H9 (cell line): ENCODE data around the gene TSC22D4. TPM values are rescaled to one million over a fixed set of nuclear protein-coding genes. Genes with fewer than 3 reads are reported as not detected.

Experiments used
- DNase-seq: peaks from one replicate; pipeline ENCODE4 v3.0.0-alpha.2; 2017
- H2AFZ ChIP-seq: one replicate; pipeline ENCODE4 v1.6.1; 2013; ENCODE audit warnings: mild to moderate bottlenecking, low read length, control low read depth, moderate library complexity
- H2AK5ac ChIP-seq: 2 replicates; pipeline ENCODE4 v1.6.1; 2013; ENCODE audit warnings: low read length, control low read depth, mixed read lengths; ENCODE audit not compliant: insufficient read length
- H2BK120ac ChIP-seq: one replicate; pipeline ENCODE4 v1.6.1; 2013; ENCODE audit warnings: low read depth, mild to moderate bottlenecking, low read length, control low read depth, inconsistent platforms; ENCODE audit not compliant: poor library complexity, severe bottlenecking
- H2BK12ac ChIP-seq: 2 replicates; pipeline ENCODE4 v1.6.1; 2013; ENCODE audit warnings: low read length, control low read depth, mixed read lengths, low read depth; ENCODE audit not compliant: insufficient read length
- H2BK15ac ChIP-seq: 2 replicates; pipeline ENCODE4 v1.6.1; 2013; ENCODE audit warnings: low read depth, low read length, control low read depth
- H2BK20ac ChIP-seq: one replicate; pipeline ENCODE4 v1.6.1; 2013; ENCODE audit warnings: low read depth, mild to moderate bottlenecking, low read length, control low read depth, inconsistent platforms; ENCODE audit not compliant: poor library complexity, severe bottlenecking
- H2BK5ac ChIP-seq: 2 replicates; pipeline ENCODE4 v1.6.1; 2013; ENCODE audit warnings: low read length, control low read depth, mixed read lengths; ENCODE audit not compliant: insufficient read length
- H3K14ac ChIP-seq: 2 replicates; pipeline ENCODE4 v1.6.1; 2013; ENCODE audit warnings: low read length, control low read depth; ENCODE audit not compliant: insufficient read depth
- H3K18ac ChIP-seq: 2 replicates; pipeline ENCODE4 v1.6.1; 2013; ENCODE audit warnings: low read depth, mild to moderate bottlenecking, mixed read lengths, low read length, control low read depth; ENCODE audit not compliant: insufficient read length
- H3K23ac ChIP-seq: 2 replicates; pipeline ENCODE4 v1.6.1; 2013; ENCODE audit warnings: low read length, control low read depth, mixed read lengths, low read depth; ENCODE audit not compliant: insufficient read length
- H3K23me2 ChIP-seq: 2 replicates; pipeline ENCODE4 v1.6.1; 2013; ENCODE audit warnings: low read depth, mild to moderate bottlenecking, mixed read lengths, low read length, control low read depth; ENCODE audit not compliant: insufficient read length, poor library complexity, severe bottlenecking
- H3K27ac ChIP-seq: 2 replicates; pipeline ENCODE4 v1.5.1; 2013; ENCODE audit warnings: low read length, control low read depth, mixed read lengths, low read depth; ENCODE audit not compliant: insufficient read length
- H3K27me3 ChIP-seq: 2 replicates; pipeline ENCODE4 v1.6.1; 2013; ENCODE audit warnings: low read length, control low read depth, inconsistent platforms; ENCODE audit not compliant: insufficient read depth
- H3K4ac ChIP-seq: 2 replicates; pipeline ENCODE4 v1.6.1; 2013; ENCODE audit warnings: low read depth, mild to moderate bottlenecking, control low read depth, inconsistent platforms, low read length, moderate library complexity
- H3K4me1 ChIP-seq: 2 replicates; pipeline ENCODE4 v1.6.1; 2013; ENCODE audit warnings: low read length, control low read depth, inconsistent platforms; ENCODE audit not compliant: insufficient read depth
- H3K4me2 ChIP-seq: 2 replicates; pipeline ENCODE4 v1.6.1; 2013; ENCODE audit warnings: low read length, control low read depth, mixed read lengths; ENCODE audit not compliant: insufficient read length, insufficient read depth
- H3K56ac ChIP-seq: 2 replicates; pipeline ENCODE4 v1.6.1; 2013; ENCODE audit warnings: low read depth, mild to moderate bottlenecking, mixed read lengths, low read length, control low read depth; ENCODE audit not compliant: insufficient read length
- H3K79me1 ChIP-seq: 2 replicates; pipeline ENCODE4 v1.6.1; 2013; ENCODE audit warnings: low read depth, mild to moderate bottlenecking, moderate library complexity, low read length, control low read depth, inconsistent platforms; ENCODE audit not compliant: insufficient read depth, poor library complexity, severe bottlenecking
- H3K79me2 ChIP-seq: 2 replicates; pipeline ENCODE4 v1.6.1; 2013; ENCODE audit warnings: low read length, control low read depth, inconsistent platforms; ENCODE audit not compliant: insufficient read depth
- H3K9ac ChIP-seq: 2 replicates; pipeline ENCODE4 v1.6.1; 2013; ENCODE audit warnings: low read length, control low read depth, mixed read lengths; ENCODE audit not compliant: insufficient read length; ENCODE audit errors: extremely low read depth
- H3K9me3 ChIP-seq: one replicate; pipeline ENCODE4 v1.6.1; 2013; ENCODE audit warnings: low read depth, low read length, inconsistent platforms; ENCODE audit not compliant: control insufficient read depth
- H3T11ph ChIP-seq: one replicate; pipeline ENCODE4 v1.6.1; 2013; ENCODE audit warnings: mild to moderate bottlenecking, low read length, control low read depth, inconsistent platforms
- H4K20me1 ChIP-seq: one replicate; pipeline ENCODE4 v1.6.1; 2013; ENCODE audit not compliant: control insufficient read depth, insufficient read length, insufficient read depth
- H4K5ac ChIP-seq: 2 replicates; pipeline ENCODE4 v1.6.1; 2013; ENCODE audit warnings: low read depth, mild to moderate bottlenecking, mixed read lengths, low read length, control low read depth; ENCODE audit not compliant: insufficient read length
- H4K8ac ChIP-seq: replicated peaks from 2 replicates; pipeline ENCODE4 v1.6.1; 2013; ENCODE audit warnings: low read length, control low read depth, mixed read lengths, low read depth; ENCODE audit not compliant: insufficient read length
- H4K91ac ChIP-seq: 2 replicates; pipeline ENCODE4 v1.6.1; 2013; ENCODE audit warnings: low read depth, mild to moderate bottlenecking, moderate library complexity, mixed read lengths, low read length, control low read depth; ENCODE audit not compliant: insufficient read length
- H3K27ac Mint-ChIP-seq, 3 experiments: 2 replicates in 2 of 3; 3 replicates in 1 of 3; pipeline ENCODE4 v1.8.0; 2020 to 2021; ENCODE audit warnings: mixed read lengths in 3 of 3, mild to moderate bottlenecking in 1 of 3, moderate library complexity in 1 of 3
- H3K27me3 Mint-ChIP-seq: 2 replicates; pipeline ENCODE4 v1.8.0; 2021; ENCODE audit warnings: low read depth, mild to moderate bottlenecking, moderate library complexity, mixed read lengths
- H3K36me3 Mint-ChIP-seq, 3 experiments: 2 replicates in 2 of 3; 3 replicates in 1 of 3; pipeline ENCODE4 v1.8.0; 2020 to 2021; ENCODE audit warnings: low read depth in 3 of 3, mixed read lengths in 3 of 3; ENCODE audit not compliant: insufficient read depth in 1 of 3
- H3K4me1 Mint-ChIP-seq, 2 experiments: 2 replicates each; pipeline ENCODE4 v1.8.0; 2020; ENCODE audit warnings: mixed read lengths in 2 of 2
- H3K4me3 Mint-ChIP-seq, 2 experiments: 2 replicates in 1 of 2; 3 replicates in 1 of 2; pipeline ENCODE4 v1.8.0; 2020 to 2021; ENCODE audit warnings: mild to moderate bottlenecking in 2 of 2, mixed read lengths in 2 of 2, moderate library complexity in 1 of 2
- H3K9me3 Mint-ChIP-seq, 2 experiments: 2 replicates in 1 of 2; 3 replicates in 1 of 2; pipeline ENCODE4 v1.8.0; 2020; ENCODE audit warnings: mild to moderate bottlenecking in 2 of 2, mixed read lengths in 2 of 2, moderate library complexity in 1 of 2
- CTCF ChIP-seq: fragments of 200-600 bp; sonication (generic); conservative IDR thresholded peaks from 3 replicates; pipeline ENCODE4 v1.8.0; 2021; ENCODE audit warnings: antibody characterized with exemption, mild to moderate bottlenecking
- WGBS: extraction: QIAGEN DNeasy Blood & Tissue Kit; methylation state at CpG from one replicate; pipeline ENCODE4 v1.1.7; 2013; ENCODE audit warnings: missing lambda C conversion rate, low lambda C conversion rate, mixed read lengths; ENCODE audit not compliant: insufficient read length; ENCODE audit errors: extremely low coverage; 5-methylcytosine and 5-hydroxymethylcytosine counted together
- total RNA-seq: library from RNA; stranded (reverse); gene quantifications from 2 replicates; pipeline ENCODE4 v1.2.1, GENCODE V29; 2021

The TSC22D4 gene
- total RNA-seq, 1 experiment from 2014 or later, result 17.5 TPM

DNA sequence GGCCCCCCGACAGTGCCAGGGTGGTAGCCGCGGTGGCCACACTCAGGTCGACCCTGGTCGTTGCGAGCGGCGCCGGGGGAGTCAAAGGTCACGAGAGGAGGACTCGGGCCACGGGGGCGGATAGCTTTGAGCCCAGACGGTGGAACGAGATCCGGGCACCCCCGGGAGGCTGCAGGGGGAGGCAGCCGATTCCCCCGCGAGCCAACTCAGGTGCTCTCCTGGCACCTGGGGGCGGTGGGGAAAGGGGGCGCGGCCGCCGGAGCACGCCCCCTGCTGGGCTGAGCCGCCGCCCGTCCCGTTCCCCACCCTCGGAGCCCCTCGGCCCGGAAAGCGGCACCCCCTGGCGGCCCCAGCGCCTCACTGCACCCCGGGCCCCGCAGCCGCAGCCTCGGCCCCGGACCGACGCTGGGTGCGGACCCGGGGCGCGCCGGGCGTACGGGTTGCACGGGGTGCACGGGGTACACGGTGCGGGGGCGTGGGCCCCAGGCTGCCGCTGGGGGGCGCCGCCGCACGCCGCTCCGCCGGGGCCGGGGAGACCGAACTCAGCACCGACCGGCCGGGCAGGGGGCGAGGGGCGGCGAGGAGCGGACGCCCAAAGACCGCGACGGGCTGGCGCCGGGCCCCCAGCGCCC lies 4.2 kb upstream of the TSC22D4 start:
- H3K27me3 ChIP-seq, result no peaks in the 10 kb centered on the region
- H3K9me3 ChIP-seq, result no peaks in the 10 kb centered on the region
- H3K4me2 ChIP-seq, result peak overlapping the region; percentile 93
- H3K4me1 ChIP-seq, result no peaks in the 10 kb centered on the region; the same call in 1 of the 2 replicates
- peaks cover 11% of the 10 kb centered on the region for H3K23me2 ChIP-seq
- no peak overlapping the region for H2BK12ac ChIP-seq
- H3K36me3 Mint-ChIP-seq, result peaks cover 0 to 8% (median 0%) of the 10 kb centered on the region in 3 experiments; a peak in 1 of 7 replicates
- H3K4ac ChIP-seq, result no peak overlapping the region
- no peak overlapping the region for H3K14ac ChIP-seq
- H3K27ac Mint-ChIP-seq, result peak overlapping the region in 1 of 3 experiments; percentile 77; a peak in 2 of 7 replicates
- peak overlapping the region; percentile 70 to 86 for H3K4me3 Mint-ChIP-seq
- H3K23ac ChIP-seq, result no peak overlapping the region
- peak; percentile 76 for DNase-seq
- H4K8ac ChIP-seq, result no peak overlapping the region
- H2BK120ac ChIP-seq, result no peak overlapping the region
- no peaks in the 10 kb centered on the region for H3K79me2 ChIP-seq
- no peak overlapping the region for H2BK15ac ChIP-seq
- H2AK5ac ChIP-seq, result no peak overlapping the region
- no peak overlapping the region for H3K18ac ChIP-seq
- H3K9me3 Mint-ChIP-seq, result peaks cover 0 to 2% of the 10 kb centered on the region in 2 experiments; a peak in 2 of 5 replicates
- H2BK5ac ChIP-seq, result no peak overlapping the region
- no peak overlapping the region for H3K9ac ChIP-seq
- H3T11ph ChIP-seq, result no peak overlapping the region
- H2AFZ ChIP-seq, result no peak overlapping the region
- no peak overlapping the region for H3K27ac ChIP-seq
- no peaks in the 10 kb centered on the region for H3K27me3 Mint-ChIP-seq
- no CpG with 5 or more reads among the region's 79 CpGs for WGBS
- no peak overlapping the region for H2BK20ac ChIP-seq
- TF ChIP-seq CTCF, result peak; percentile 86
- H4K5ac ChIP-seq, result no peak overlapping the region
- peaks cover 24 to 37% of the 10 kb centered on the region in 2 experiments for H3K4me1 Mint-ChIP-seq
- no peaks in the 10 kb centered on the region for H3K79me1 ChIP-seq
- no peaks in the 10 kb centered on the region for H4K20me1 ChIP-seq
- H3K56ac ChIP-seq, result no peak overlapping the region
- H4K91ac ChIP-seq, result no peak overlapping the region
